ENCODE measurements around the gene PGA5.
A peak's percentile ranks its signal among the peaks of the same experiment; 100 is the strongest.
"Not testable (repeated sequence)": the region's sequence is repeated elsewhere in the genome, so short reads cannot be mapped to it uniquely, and the experiment has no call there.

PGA5 gene

DNA sequence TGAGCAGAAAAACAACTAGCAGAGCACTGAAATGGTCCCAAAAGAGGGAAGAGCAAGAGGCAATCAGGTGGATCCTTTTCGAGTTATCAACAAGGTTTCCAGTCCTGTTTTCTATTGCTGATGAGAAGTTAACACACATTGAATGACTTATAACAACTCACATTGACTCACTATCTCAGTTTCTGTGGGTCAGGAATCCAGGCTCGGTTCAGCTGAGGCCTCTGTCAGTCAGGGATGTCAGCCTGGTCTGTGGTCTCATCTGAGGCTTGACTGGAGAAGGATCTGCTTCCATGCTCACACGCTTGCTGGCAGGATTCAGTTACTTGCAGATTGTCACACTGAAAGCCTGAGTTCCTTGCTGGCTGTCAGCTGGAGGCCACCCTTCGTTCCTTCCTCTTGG is 3.8 kb upstream of the PGA5 start:
- not testable (repeated sequence) for H3K36me3 ChIP-seq; H3K27me3 ChIP-seq; H3K4me2 ChIP-seq; H3K27ac ChIP-seq; H3K9ac ChIP-seq; H4K20me1 ChIP-seq; H3K9me3 ChIP-seq (replicated peaks in 1 of 11); H3K4me1 ChIP-seq; H3K4me3 ChIP-seq

DNA sequence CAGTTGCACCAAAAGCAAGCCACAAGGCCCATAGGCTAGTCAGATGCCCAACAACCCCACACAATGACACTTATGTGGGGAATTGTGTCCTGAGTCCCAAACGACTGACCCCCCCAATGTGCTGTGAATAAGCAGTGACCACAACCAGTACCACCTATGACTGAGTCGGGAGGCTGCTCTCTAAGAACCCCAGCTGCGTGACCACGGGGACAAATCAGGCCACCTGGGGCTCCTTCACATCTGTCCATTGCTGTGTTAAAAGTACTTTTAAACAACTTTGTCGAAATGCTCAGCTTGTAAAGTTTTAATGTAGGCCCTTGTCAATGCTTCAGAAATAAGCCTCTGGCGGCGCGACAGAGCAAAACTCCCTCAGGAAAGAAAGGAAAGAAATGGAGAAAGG is 687 bp upstream of the PGA5 start:
- peak overlapping the region in 10 of 11 experiments; percentile 21 to 82 (median 37); a peak in 12 of 22 replicates for H3K4me2 ChIP-seq
- H3K4me1 ChIP-seq = not testable (repeated sequence)

DNA sequence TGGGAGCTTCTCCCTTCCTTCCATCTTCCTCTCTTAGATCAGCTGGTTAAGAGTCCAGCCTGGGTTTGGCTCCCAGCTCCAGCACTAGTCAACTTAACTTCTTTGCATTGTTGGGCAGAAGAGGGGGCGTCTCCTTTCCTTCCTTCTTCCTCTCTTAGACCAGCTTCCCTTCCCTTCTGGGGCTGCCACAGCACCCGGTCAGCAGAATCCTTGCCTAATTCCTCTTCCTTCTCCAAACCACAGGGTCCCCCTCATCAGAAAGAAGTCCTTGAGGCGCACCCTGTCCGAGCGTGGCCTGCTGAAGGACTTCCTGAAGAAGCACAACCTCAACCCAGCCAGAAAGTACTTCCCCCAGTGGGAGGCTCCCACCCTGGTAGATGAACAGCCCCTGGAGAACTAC is 551 bp downstream of the PGA5 start:
- H3K27ac ChIP-seq; H3K4me2 ChIP-seq; H3K27me3 ChIP-seq; H3K4me3 ChIP-seq; H3K4me1 ChIP-seq; H4K20me1 ChIP-seq; H3K9me3 ChIP-seq (replicated peaks in 1 of 11); H3K36me3 ChIP-seq; H3K9ac ChIP-seq: not testable (repeated sequence)

More for the DNA sequence above, 687 bp upstream of the PGA5 start:
- not testable (repeated sequence) for H3K36me3 ChIP-seq; H4K20me1 ChIP-seq; H3K27ac ChIP-seq; H3K27me3 ChIP-seq; H3K9me3 ChIP-seq (replicated peaks in 1 of 11); H3K4me3 ChIP-seq
- 0 out of 22 replicates have a peak overlapping the region, but pooled peaks of 1 of the 11 experiments have one; percentile 38 for H3K9ac ChIP-seq

DNA sequence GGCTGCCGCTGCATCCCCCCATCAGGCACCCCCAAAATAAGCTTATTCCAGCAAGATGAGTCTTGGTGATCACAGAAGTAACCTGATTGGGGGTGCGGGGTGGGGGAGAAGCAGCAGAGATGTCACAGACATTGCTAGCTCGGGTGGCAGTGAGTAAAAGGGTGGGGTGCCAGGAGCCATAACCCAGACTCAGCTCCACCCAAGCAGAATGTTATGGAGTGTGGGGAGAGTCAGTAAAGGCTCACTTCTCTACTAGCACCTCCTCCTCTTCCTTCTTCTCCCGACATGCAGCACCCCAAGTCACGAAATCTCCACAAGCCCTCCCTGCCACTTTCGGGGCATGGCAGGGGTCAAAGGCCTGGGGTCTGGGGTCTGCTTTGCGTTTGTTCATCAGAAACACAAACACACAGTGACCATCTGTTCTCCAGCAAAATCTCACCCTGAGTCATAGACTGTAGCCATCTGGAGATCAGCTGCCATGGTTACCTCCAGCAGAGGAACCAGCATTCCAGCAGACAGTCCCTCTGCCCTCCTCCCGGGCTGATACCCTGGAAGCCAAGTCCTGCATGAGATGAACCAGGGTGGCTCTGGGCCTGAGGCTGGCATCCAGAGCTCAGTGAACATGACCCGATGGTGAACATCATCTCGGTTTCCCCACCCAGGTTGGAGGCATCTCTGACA is 4.4 kb downstream of the PGA5 start:
- H3K27me3 ChIP-seq; H3K9ac ChIP-seq; H3K4me2 ChIP-seq; H3K27ac ChIP-seq; H3K4me1 ChIP-seq; H4K20me1 ChIP-seq; H3K36me3 ChIP-seq; H3K4me3 ChIP-seq; H3K9me3 ChIP-seq (replicated peaks in 1 of 11): not testable (repeated sequence)

DNA sequence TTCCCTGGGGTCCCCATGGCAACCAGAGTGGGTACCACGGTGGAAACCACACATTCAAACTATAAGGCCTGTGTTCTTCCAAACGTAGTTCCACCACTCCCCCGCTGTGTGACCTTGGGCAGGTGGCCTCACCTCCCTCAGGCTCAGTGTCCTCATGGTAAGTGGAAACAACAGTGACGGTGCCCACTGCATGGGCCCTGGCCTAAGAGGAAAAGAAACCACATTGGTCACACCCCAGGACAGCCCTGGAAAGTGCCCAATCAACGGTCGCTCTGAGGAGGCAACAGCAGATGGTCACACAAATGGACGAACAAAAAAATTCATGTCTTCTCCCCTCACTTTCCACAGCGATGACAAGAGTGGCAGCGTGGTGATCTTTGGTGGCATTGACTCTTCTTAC is 7.1 kb downstream of the PGA5 start:
- not testable (repeated sequence) for H3K36me3 ChIP-seq; H3K27ac ChIP-seq; H4K20me1 ChIP-seq; H3K27me3 ChIP-seq; H3K4me2 ChIP-seq; H3K9me3 ChIP-seq (replicated peaks in 1 of 11); H3K4me3 ChIP-seq; H3K9ac ChIP-seq
- H3K4me1 ChIP-seq = peaks cover 5 to 25% (median 17%) of the 10 kb centered on the region in 10 experiments; a peak in 16 of 20 replicates

DNA sequence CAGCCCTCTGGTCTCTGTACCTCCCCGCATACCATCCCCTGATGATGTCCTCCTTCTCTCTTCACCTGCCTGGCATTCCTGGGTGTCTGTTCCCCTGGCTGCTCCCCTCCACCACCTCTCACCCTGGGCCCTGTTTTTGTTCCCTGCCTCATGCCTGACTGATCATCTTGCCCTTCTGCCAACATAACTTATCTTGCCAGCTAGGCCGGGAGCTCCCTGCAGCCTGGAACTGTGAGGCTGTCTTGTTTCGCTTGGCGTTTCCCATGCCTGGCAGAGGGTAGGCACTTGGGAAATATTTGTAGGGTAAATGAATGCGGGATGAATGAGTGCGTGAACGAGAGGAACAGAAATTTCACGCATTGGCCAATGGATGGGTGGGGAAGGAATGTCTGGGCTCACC is 8.2 kb downstream of the PGA5 start:
- not testable (repeated sequence) for H3K9ac ChIP-seq; H3K4me3 ChIP-seq; H4K20me1 ChIP-seq; H3K27me3 ChIP-seq; H3K9me3 ChIP-seq (replicated peaks in 1 of 11); H3K27ac ChIP-seq; H3K4me2 ChIP-seq
- Histone ChIP-seq H3K36me3 (peaks cover 0 to 12% (median 0%) of the 10 kb centered on the region in 11 experiments; a peak in 3 of 22 replicates), H3K4me1 (peaks cover 5 to 29% (median 23%) of the 10 kb centered on the region in 10 experiments; a peak in 17 of 20 replicates)

DNA sequence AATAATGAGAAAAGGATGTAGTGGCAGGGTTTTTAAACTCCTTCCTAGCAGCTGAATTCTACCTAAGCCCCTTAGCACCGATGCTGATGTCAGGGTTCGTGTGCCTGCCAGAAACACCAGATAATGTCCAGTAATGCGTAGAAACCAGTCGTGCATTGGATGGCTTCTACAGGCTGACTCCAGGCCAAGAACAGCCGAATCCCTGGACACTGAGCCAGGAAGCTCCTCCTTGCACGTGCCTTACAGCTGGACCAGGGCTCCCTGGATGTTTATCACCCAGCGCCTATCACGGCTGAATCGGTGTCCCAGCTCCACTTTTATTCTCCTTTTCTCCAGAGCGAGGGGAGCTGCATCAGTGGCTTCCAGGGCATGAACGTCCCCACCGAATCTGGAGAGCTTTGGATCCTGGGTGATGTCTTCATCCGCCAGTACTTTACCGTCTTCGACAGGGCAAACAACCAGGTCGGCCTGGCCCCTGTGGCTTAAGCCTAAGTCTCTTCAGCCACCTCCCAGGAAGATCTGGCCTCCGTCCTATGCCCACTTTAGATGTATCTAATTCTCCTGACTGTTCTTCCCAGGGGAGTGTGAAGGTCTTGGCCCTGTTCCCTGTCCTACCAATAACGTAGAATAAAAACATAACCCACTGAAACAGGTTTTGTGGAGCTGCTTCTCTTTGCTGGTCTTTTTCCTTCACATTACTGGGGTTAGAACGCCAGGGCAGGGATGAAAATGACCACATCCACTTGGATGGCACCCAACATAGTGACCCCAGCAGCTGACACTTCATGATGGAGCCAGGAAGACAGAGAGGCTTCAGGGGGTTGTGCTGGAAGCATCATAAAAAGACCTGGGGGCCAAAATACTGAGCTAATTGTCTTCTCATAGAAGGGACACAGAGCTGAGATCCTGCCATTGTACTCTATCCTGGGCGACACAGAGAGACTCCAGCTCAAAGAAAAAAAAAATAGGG is 10.1 kb downstream of the PGA5 start:
- H3K4me3 ChIP-seq; H3K9ac ChIP-seq; H3K27ac ChIP-seq; H3K27me3 ChIP-seq; H3K9me3 ChIP-seq (replicated peaks in 1 of 11): not testable (repeated sequence)
- Histone ChIP-seq H3K4me2 (peak overlapping the region in 3 of 11 experiments; percentile 8 to 72 (median 61); a peak in 6 of 22 replicates), H4K20me1 (peaks cover 0 to 23% (median 6%) of the 10 kb centered on the region in 11 experiments; a peak in 8 of 22 replicates), H3K4me1 (peaks cover 21 to 47% (median 39%) of the 10 kb centered on the region in 10 experiments), H3K36me3 (peaks cover 0 to 21% (median 2%) of the 10 kb centered on the region in 11 experiments; a peak in 10 of 22 replicates)

DNA sequence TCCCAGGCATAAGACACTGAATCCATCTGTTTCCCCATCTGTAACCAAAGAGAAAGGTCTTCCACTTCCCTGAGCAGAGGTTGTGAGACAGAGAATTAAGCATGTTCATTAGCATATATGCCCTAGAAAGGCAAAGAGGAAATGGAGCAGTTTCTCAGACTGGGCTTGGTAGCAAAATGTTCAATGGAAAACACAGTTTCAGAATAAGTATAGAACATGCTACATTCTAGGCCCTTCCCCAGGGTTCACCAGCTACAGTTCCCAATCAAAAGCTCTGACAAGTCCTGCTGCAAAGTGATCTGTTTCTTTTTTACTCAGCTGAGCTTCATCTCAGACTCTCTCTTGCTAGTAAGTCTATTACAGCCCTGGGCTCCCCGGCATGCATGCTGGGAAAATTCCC is 11.4 kb downstream of the PGA5 start:
- not testable (repeated sequence) for H3K4me3 ChIP-seq; H3K27me3 ChIP-seq; H3K9me3 ChIP-seq (replicated peaks in 1 of 11); H3K27ac ChIP-seq; H3K9ac ChIP-seq
- H3K4me1 ChIP-seq = peaks cover 33 to 60% (median 48%) of the 10 kb centered on the region in 10 experiments
- H3K36me3 ChIP-seq = peaks cover 0 to 33% (median 14%) of the 10 kb centered on the region in 11 experiments; a peak in 16 of 22 replicates
- peaks cover 0 to 35% (median 19%) of the 10 kb centered on the region in 11 experiments; a peak in 9 of 22 replicates for H4K20me1 ChIP-seq
- H3K4me2 ChIP-seq = peak overlapping the region in 3 of 11 experiments; percentile 8 to 72 (median 61); a peak in 6 of 22 replicates

DNA sequence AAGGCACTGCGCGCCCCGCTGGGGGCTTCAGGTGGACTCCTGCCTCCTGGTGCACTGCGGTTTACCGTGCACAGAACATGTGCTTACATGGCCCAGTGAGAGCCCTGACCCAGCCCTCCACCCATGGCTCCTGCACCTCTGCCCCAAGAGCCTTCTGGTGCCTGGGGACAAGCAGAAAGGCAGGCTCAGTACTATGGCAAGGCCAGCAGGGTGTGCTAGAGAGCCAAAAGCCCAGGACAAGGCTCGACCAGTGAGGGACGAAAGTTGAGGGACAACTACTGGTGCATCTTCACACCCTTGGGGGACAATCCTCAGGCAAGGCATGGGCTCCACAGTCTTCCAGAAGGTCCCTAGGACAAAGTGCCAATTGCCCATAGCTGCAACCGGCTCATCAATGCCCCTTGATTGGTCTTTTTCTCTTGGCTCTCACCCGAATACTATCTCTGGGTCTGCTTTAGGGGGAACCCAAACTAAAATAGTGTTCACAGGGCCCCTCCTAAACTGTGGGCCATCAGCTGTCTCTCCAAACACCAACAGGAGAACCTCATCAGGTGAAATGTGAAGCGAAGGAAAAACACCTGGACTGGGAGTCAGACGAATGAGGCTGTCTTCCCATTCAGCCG is 13.5 kb downstream of the PGA5 start:
- peak overlapping the region; percentile 29 to 70 (median 44); a peak in 19 of 22 replicates for H3K4me2 ChIP-seq
- no peak overlapping the region for H3K9ac ChIP-seq
- H3K36me3 ChIP-seq = peaks cover 16 to 55% (median 36%) of the 10 kb centered on the region in 11 experiments
- peaks cover 33 to 61% (median 48%) of the 10 kb centered on the region in 10 experiments for H3K4me1 ChIP-seq
- no peaks in the 10 kb centered on the region for H3K9me3 ChIP-seq (replicated peaks in 1 of 11)
- no peaks in the 10 kb centered on the region for H3K27me3 ChIP-seq
- no peak overlapping the region; a peak in 2 of 22 replicates for H3K27ac ChIP-seq
- H3K4me3 ChIP-seq = no peak overlapping the region
- peaks cover 0 to 46% (median 26%) of the 10 kb centered on the region in 11 experiments; a peak in 12 of 22 replicates for H4K20me1 ChIP-seq
- no peak for TF ChIP-seq Cebpa-rat (IDR thresholded peaks at IDR 0.05)
